Measurements from ENCODE around the gene RBMS3. TPM values are rescaled to one million over a fixed set of nuclear protein-coding genes. Genes with fewer than 3 reads are reported as not detected.

Gene RBMS3
- total RNA-seq, 1 experiment from 2014 or later: 74.2 TPM

DNA sequence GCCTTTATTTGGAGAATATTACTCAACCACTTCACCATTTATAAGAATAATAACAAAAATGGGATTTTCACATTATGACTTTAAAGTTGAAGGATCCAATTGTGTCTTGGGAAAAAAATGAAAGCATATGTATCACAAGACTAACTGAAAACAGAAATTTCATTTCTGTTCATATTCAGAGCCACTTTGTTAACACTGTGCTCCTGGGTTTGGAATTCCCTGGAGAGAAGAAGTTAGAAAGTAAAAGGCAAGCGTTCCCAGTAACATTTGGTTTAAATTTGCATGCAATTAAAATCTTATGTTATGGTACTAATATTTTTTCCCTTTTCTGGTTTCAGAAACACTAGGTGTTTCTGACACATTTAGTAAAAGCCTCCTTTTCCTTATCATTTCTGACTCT is 230.8 kb downstream of the RBMS3 start:
- no peak for TF ChIP-seq CTCF (IDR thresholded peaks at IDR 0.05; ENCODE audit: unreplicated experiment)

GRCh38 chr3:29512641-29513040 is 231.8 kb downstream of the RBMS3 start:
- DNase-seq (ENCODE audit: unreplicated experiment): no peak
- BruUV-seq (replicated peaks): no TSS peak
- Mint-ChIP-seq H3K27ac (ENCODE audit: low read depth, unreplicated experiment) (no peak overlapping the region), H3K9me3 (ENCODE audit: unreplicated experiment) (peaks cover 10% of the 10 kb centered on the region), H3K4me3 (ENCODE audit: unreplicated experiment) (no peak overlapping the region), H3K27me3 (ENCODE audit: insufficient read depth, unreplicated experiment) (no peaks in the 10 kb centered on the region), H3K4me1 (ENCODE audit: insufficient read depth, unreplicated experiment) (peaks cover 34% of the 10 kb centered on the region), H3K36me3 (ENCODE audit: insufficient read depth, unreplicated experiment) (peaks cover 11% of the 10 kb centered on the region)
- TF ChIP-seq CTCF (IDR thresholded peaks at IDR 0.05; ENCODE audit: unreplicated experiment): no peak
- ChIA-PET CTCF (interaction anchor here (0.6 kb wide), 1 partner anchor 49 kb away, joined by 3 read pairs; no protein-coding TSS in a partner anchor), POLR2A (interaction anchor here (0.6 to 0.9 kb wide), 2 partner anchors 13 to 47 kb away, joined by 3 to 4 read pairs; no protein-coding TSS in a partner anchor)
- intact Hi-C loops (cut with micrococcal nuclease): no loop called here

More for the DNA sequence above, 230.8 kb downstream of the RBMS3 start:
- Mint-ChIP-seq H3K36me3 (ENCODE audit: insufficient read depth, unreplicated experiment) (peaks cover 11% of the 10 kb centered on the region), H3K9me3 (ENCODE audit: unreplicated experiment) (peaks cover 10% of the 10 kb centered on the region), H3K4me1 (ENCODE audit: insufficient read depth, unreplicated experiment) (peaks cover 33% of the 10 kb centered on the region), H3K27me3 (ENCODE audit: insufficient read depth, unreplicated experiment) (no peaks in the 10 kb centered on the region), H3K4me3 (ENCODE audit: unreplicated experiment) (no peak overlapping the region), H3K27ac (ENCODE audit: low read depth, unreplicated experiment) (no peak overlapping the region)
- no peak for DNase-seq (ENCODE audit: unreplicated experiment)
- intact Hi-C loops (cut with micrococcal nuclease): no loop called here
- CTCF ChIA-PET: no interaction called here
- POLR2A ChIA-PET: no interaction called here
- BruUV-seq (replicated peaks): no TSS peak

DNA sequence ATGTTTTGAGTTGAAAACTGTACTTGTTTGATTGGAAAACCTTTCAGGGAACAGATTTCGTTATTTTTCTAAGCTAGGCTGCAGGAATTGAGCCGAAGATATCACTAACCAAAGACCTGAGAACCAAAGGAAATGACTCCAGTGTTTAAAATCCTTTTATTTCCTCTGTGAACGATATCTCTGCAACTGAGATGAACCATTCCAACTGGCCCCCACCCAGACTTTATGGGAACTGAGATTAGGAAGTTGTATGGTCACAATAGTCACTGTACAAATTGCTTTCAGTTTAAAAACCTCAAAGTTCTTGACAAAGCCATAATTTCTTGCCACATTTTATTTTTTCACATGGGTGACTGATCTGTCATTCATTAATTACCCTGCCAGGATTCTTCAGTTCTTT is 232.4 kb downstream of the RBMS3 start:
- TF ChIP-seq CTCF (IDR thresholded peaks at IDR 0.05; ENCODE audit: unreplicated experiment): no peak
- ChIA-PET POLR2A (interaction anchor here (0.9 kb wide), 1 partner anchor 14 kb away, joined by 4 read pairs; no protein-coding TSS in a partner anchor), CTCF (interaction anchor here (0.7 kb wide), 1 partner anchor 18 kb away, joined by 4 read pairs; no protein-coding TSS in a partner anchor)
- no peak overlapping the region for H3K27ac Mint-ChIP-seq (ENCODE audit: low read depth, unreplicated experiment)
- H3K27me3 Mint-ChIP-seq (ENCODE audit: insufficient read depth, unreplicated experiment): no peaks in the 10 kb centered on the region
- intact Hi-C loops (cut with micrococcal nuclease): no loop called here
- H3K4me3 Mint-ChIP-seq (ENCODE audit: unreplicated experiment): no peak overlapping the region
- H3K4me1 Mint-ChIP-seq (ENCODE audit: insufficient read depth, unreplicated experiment): peaks cover 34% of the 10 kb centered on the region
- H3K9me3 Mint-ChIP-seq (ENCODE audit: unreplicated experiment): peaks cover 10% of the 10 kb centered on the region
- BruUV-seq (replicated peaks): no TSS peak
- peaks cover 11% of the 10 kb centered on the region for H3K36me3 Mint-ChIP-seq (ENCODE audit: insufficient read depth, unreplicated experiment)
- no peak for DNase-seq (ENCODE audit: unreplicated experiment)

DNA sequence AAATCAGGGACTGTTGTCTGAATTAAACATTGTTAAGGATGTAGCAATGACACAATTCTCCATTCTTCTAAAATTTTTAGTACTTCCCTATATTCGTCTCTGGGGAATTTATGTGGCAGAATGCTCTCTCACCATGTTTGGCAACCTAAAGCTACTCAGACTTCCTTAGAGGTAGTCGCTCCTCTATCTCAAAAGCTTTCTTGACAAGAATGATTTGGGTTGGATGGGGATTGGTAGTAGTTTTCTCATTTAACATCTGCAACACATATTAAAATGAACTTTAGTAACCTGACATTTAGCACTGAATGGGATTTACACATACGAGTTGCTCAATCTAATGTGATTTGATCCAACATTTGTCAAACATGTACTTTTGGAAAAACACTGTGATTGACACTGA is 233.3 kb downstream of the RBMS3 start:
- no peak for TF ChIP-seq CTCF (IDR thresholded peaks at IDR 0.05; ENCODE audit: unreplicated experiment)
- Mint-ChIP-seq H3K36me3 (ENCODE audit: insufficient read depth, unreplicated experiment) (peaks cover 11% of the 10 kb centered on the region), H3K4me1 (ENCODE audit: insufficient read depth, unreplicated experiment) (peaks cover 34% of the 10 kb centered on the region), H3K4me3 (ENCODE audit: unreplicated experiment) (no peak overlapping the region), H3K27me3 (ENCODE audit: insufficient read depth, unreplicated experiment) (no peaks in the 10 kb centered on the region), H3K27ac (ENCODE audit: low read depth, unreplicated experiment) (no peak overlapping the region), H3K9me3 (ENCODE audit: unreplicated experiment) (peaks cover 10% of the 10 kb centered on the region)
- intact Hi-C loops (cut with micrococcal nuclease): no loop called here
- BruUV-seq (replicated peaks): no TSS peak
- peak; percentile 35 for DNase-seq (ENCODE audit: unreplicated experiment)
- ChIA-PET CTCF (interaction anchor here (1.8 kb wide), 1 partner anchor 11 kb away, joined by 8 read pairs; no protein-coding TSS in a partner anchor), POLR2A (interaction anchor here (1.0 to 1.6 kb wide), 2 partner anchors 15 to 20 kb away, joined by 3 read pairs; no protein-coding TSS in a partner anchor)

Measured in MCF 10A (cell line).